HEK293T (cell line): ENCODE results near the gene JPT2.

Experiments
- CTBP1 ChIP-seq: fragments of 450-650 bp; IDR thresholded peaks from 2 replicates; pipeline ENCODE4 v1.6.1; 2016; ENCODE audit warnings: borderline replicate concordance
- FOXA1 ChIP-seq: fragments of 450-650 bp; IDR thresholded peaks from 2 replicates; pipeline ENCODE4 v1.6.1; 2016; ENCODE audit warnings: mild to moderate bottlenecking

GRCh38 chr16:1673424-1674151 lies 4.5 kb upstream of the JPT2 start:
- TF ChIP-seq FOXA1 (no peak), CTBP1 (no peak)
